OCI-M2 (cell line): ENCODE data around the gene LPGAT1.

ENCODE experiments used
- DNase-seq: peaks from one replicate; lab custom pipeline; 2025; ENCODE audit not compliant: unreplicated experiment; lab: John Stamatoyannopoulos, UW

The LPGAT1 gene

GRCh38 chr1:211764701-211765100 is 65.9 kb downstream of the LPGAT1 start:
- no peak for DNase-seq

DNA sequence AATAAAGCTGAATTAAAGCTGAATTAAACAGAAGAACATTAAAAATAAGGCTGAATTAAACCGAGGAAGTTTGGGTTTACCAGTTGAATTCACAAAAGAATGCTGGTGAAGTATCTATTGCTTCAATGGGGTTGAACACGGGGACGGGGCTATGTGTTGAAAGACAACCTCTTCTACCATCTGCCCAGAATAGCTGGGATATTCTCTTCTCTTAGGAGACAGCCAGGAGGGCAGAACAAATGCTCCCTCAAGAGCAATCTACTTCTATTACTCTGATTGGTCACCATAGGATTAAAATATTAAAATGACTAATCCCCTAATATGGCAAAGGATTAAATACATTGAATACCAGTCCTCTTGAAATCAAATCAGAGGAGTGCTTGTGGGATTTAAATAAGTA is 68.4 kb downstream of the LPGAT1 start:
- no peak for DNase-seq

GRCh38 chr1:211761400-211761799 is 69.2 kb downstream of the LPGAT1 start:
- no peak for DNase-seq

GRCh38 chr1:211756471-211757020 is 74.0 kb downstream of the LPGAT1 start:
- DNase-seq, result no peak

GRCh38 chr1:211753649-211754251 is 76.8 kb downstream of the LPGAT1 start:
- DNase-seq, result no peak

- DNase-seq, result no peak
Measured at GRCh38 chr1:211752951-211753486, 77.5 kb downstream of the LPGAT1 start.

DNA sequence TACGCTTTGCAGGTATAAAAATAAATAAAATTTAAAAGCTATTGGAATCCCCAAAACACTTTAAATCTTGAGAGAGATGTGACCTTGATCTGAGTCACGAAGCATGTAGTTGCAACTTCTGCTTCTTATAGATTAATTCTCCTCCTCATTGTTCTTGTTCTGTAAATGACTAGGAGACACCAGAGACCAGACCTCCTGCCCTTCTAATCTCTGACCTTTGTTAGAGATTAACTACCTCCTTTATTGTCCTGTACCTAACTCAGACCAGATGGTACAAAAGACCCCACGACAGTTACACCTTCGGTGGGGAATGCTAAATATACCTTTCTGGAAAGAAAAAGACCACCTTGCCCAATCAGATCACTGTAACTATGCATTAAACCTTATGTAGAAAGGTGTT is 78.2 kb downstream of the LPGAT1 start:
- DNase-seq, result no peak

- DNase-seq, result no peak
Measured at GRCh38 chr1:211751438-211751837, 79.1 kb downstream of the LPGAT1 start.

DNA sequence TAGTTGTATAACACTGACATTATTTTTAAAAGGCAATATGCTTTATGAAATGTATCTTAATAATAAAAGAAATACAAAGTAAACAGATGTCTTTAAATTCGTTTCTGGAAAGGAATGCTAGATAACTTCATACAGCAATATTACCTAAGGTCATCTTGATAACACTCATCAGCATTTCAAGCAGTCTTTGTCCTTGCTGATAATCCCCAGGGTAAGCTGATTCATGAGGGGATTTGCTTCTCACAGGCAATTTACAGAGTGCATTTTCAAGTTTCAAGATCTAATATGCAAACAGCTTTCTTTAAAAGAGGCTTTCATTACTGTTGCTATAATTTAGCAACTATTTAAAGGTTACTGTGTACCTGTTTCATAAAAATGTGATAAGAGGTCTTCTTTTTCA is 80.0 kb downstream of the LPGAT1 start:
- DNase-seq, result no peak

GRCh38 chr1:211749251-211749650 is 81.3 kb downstream of the LPGAT1 start:
- no peak for DNase-seq

DNA sequence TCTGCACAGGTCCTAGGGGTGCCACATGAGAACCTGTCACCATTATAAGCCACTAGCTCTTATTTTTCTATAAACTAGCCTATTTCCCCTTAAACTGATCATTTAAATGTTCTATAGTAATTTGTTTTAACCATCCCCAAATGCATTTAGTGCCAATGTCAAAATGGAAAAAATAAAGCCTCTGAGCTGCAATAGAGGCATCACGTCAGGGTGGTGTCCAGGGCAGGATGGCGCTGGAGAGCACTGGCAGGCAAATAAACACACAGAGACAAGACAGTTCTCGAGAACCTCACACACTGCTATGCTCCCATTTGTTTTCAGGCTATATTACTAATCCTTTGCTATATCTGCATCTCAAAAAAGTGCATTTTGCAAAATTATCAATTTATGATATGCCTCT is 81.8 kb downstream of the LPGAT1 start:
- no peak for DNase-seq

DNA sequence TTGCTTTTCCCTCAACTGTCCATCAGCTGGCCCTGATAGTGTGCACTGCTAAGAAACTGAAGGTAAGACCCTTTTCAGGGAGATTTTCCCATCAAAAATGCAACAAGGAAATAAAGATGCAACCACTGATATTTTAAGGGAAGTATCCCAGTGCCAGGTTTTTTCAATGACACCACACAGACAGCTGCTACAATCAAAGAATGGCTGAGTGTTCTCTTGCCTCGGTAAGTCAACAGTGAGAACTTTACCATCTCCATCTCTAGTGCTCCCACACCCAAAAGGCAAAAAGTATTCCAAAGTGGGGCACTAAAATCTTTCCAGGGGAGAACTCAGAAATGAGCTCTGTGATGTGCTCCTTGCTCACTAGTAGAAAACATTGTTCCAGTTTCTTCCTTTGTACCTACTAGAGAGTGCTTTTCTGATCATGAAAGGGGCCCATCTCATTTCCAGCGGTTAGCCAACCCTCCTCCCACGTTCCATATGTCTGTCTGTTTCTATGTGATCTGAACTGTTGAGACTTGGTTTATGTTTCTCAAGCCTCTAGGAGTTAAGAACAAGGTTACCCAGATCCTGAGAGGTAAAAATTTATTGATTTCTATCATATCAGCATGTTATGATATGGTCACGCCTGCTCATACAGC is 87.6 kb downstream of the LPGAT1 start:
- no peak for DNase-seq

DNA sequence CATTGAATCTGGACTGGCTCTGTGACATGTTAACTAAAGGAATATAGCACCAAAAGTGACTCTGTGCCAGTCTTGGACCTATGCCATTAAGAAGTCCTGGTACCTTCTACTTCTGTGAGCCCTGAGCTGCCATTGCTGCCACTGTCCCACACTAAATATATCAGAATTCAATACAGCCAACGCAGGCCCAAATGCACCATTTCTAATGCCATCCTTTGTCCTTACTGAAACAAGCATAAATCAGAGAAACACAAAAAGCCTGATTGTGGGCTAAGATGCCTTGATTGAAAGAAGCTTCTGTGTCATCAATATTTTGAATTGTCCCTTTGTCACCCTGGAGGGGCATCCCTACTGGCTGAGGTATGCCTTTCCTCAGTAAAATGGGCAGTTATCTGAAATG is 88.3 kb downstream of the LPGAT1 start:
- DNase-seq, result no peak

DNA sequence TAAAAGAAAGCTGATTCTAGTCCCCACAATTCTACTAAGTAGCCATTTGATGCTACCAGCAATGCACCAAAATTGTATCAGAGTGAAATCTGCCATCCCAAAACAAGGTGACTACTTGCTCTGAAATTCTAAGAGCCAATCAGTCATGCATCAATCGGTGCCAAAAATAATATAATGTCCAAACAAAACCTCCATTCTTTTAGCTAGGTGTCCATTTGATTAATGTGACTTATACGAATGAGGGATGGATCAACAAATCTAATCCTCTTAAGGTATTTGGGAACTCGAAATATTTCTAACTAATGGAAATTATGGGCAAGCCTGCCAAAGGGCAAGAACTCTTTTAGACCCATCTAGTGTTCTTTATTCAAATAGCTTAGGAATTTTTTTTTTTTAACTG is 88.8 kb downstream of the LPGAT1 start:
- no peak for DNase-seq

DNA sequence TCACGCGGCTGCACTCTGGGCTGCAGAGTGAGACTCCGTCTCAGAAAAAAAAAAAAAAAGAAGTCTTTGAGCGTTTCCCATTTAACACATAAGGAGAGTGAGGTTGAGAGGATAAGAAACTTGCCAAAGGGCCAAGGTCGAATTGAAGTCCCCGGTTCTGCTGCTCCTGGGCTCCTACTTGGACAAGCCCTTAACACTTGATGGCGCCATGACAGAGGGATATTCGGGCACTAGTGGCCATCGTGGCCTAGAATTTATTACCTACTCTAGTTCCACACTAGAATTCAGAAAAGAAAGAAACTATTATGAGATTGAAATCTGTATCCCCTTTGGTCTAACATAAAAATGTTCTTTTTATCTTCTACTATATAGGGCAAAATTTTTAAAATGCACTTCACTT is 89.4 kb downstream of the LPGAT1 start:
- DNase-seq, result no peak

- no peak for DNase-seq
Measured at GRCh38 chr1:211739671-211740411, 90.7 kb downstream of the LPGAT1 start.

- no peak for DNase-seq
Measured at GRCh38 chr1:211738691-211739301, 91.8 kb downstream of the LPGAT1 start.

DNA sequence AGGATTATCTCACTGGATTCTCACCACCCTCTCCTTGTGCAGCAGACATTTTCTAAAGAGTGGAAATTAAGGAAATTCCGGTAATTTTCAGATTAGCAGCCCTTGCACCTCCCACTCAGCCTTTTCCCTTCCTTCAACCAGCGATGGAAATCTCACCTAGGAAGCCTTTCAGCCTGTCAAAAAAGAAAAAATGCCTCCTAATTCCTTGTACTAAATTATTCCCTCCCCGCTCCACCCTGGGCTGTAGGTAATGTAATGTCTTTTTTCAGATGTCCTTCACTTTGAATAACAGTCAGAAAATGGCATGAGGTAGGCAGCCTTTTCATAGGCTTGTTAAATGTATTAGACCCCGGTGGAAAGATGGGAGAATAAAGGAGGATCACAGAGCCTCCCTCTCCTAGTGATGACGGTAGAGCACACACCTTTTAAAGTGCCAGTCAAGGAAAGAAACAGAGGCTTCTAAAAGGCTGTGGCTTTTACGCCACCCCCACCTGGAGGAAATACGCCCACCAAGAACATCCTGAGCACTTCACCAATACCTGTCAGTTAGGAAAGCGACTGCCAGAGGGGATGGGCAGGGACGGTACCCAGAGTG is 92.4 kb downstream of the LPGAT1 start:
- no peak for DNase-seq

DNA sequence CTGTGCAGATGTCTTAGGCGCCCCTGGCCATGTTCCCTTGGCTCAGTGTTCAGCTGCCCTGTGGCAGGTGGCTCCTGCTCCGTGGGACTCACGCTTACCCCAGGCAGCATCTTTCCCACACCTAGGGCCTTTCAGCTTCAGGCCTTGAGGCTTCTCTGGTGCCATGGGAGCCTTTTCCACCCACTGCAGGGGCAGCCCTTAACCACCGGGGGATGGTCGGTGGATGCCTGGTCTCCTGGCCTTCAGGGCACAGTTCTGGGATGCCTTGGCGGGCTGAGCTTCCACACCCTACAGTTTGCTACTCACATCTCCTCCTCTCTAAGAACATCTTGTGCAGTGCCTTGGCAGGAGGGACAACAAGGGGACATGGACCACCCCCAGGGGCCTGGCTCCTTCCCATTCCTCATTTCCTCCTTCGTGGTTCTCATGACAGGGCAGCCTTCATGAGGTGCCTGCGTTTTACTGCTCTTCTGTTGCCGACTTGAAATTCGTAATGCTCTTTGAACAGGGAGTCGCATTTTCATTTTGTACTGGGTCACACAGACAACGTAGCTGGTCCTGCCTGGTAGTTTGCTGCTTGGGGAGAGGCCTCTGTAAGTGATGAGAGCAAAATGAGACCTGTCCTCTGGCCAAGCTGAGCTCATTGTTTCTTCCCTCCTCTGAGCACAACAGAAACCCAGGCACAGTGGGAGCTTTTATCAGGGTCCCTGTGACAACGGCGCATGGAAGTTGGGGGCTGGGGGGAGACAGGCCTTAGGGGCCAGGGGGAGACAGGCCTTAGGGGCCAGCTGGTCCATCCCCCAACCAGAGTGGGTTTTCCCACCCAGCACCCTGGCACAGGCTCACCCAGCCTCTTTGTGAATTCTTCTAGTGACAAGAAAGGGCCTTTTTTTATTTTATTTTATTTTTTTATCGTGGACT is 93.2 kb downstream of the LPGAT1 start:
- no peak for DNase-seq

- DNase-seq, result no peak
Measured at GRCh38 chr1:211736351-211736915, 94.1 kb downstream of the LPGAT1 start.
